GM18858 (cell line): Measurements from ENCODE around the gene CENPO.

Source experiments
- ATAC-seq: cut with Tn5 transposase; IDR thresholded peaks from one replicate; pipeline ENCODE4 v1.9.1; 2021; ENCODE audit not compliant: unreplicated experiment

Gene CENPO

DNA sequence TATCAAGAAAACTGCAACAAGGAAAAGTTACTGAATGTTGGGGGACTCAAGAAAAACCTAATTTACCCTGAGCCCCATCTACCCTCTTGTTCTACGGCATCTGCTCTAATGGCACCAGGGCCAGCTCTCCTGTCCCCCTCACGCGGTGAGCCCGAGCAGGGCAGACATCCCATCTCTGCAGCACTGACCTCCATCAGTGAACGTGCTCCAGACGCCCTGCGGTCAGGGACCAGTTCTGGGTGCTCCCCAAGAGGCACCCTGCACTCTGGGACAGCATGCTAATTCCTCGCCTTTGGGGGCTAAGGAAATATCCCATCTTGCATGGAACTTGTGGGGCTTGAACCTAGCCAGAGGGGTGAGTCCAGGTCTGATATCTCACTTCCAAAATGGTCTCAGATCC lies 43.0 kb downstream of the CENPO start:
- no peak for ATAC-seq

DNA sequence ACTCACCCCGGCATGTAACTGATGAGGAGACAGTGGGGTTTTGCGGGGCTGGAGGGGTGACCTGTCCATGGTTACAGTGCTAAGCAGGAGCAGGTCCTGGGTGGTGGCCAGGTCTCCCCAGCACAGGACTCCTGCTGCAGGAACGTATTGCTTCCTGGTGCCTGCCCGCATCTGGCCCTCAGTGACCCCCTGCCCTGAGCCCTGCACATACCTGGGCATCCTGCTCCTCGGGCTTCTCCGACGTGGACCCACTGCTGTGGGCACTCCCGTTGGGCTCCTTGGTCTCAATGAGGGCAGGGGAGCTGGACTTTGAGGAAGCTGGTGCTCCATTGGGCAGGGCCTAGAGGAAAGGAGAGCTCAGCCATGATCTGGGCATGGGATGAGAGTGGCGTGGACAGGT lies 43.5 kb downstream of the CENPO start:
- no peak for ATAC-seq

DNA sequence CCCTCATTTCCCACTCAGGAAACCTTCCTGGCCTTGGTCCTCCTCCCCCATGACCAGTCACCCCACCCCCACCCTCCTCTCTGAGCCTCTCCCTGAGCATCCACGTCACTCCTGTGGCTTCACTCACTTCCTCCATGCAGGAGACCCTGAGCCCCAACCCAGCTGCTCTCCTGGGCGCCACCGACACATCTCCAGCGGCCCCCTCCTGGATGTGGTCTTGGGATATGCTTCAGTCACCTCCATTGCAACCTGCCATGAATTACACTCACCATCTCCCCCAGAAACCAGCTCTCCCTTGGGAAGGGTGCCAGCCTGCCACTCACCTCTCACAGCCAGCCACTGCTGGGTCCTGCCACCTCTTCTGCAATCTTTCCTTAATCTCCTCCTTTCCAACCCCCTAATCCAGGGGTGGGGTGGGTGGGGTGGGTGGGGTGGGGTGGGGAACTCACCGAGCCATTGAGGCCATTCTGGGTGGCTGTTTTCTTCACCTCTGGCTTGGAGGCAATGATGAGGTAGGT lies 44.8 kb downstream of the CENPO start:
- no peak for ATAC-seq

DNA sequence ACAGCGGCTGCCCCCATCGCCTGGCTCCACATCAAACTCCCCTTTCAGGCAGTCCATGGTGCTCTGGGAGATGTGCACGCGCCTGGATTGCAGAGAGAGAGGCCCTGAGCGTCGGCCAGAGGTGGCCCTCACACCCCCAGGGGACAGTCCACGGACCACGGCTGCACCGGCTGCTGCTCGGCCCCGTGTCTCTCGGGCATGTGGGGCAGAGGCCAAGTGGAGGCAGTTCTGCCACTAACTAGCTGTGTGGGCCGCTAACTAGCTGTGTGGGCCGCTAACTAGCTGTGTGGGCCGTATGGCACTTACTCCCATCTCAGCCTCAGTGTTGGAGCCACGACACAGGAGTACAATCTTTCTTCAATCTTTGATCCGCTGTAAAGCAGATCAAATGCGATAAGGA lies 45.3 kb downstream of the CENPO start:
- ATAC-seq = no peak

DNA sequence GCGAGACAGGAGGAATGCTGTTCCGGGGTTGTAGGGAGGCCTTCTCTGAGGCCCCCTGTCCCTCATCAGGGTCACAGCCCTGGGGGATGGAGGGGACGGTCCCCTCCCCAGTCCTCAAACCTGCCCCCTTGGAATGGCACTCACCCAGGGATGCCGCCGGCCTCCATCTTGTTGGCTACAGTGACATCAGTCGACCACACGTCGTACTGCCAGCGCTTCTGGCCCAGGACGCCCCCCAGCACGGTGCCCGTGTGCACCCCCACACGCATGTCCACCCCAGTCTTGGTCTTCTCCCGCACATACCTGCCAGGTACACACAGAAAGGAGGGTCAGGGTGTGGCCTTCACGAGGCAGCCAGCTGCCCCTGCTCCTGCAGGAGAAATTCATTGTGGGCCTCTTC lies 46.5 kb downstream of the CENPO start:
- no peak for ATAC-seq

DNA sequence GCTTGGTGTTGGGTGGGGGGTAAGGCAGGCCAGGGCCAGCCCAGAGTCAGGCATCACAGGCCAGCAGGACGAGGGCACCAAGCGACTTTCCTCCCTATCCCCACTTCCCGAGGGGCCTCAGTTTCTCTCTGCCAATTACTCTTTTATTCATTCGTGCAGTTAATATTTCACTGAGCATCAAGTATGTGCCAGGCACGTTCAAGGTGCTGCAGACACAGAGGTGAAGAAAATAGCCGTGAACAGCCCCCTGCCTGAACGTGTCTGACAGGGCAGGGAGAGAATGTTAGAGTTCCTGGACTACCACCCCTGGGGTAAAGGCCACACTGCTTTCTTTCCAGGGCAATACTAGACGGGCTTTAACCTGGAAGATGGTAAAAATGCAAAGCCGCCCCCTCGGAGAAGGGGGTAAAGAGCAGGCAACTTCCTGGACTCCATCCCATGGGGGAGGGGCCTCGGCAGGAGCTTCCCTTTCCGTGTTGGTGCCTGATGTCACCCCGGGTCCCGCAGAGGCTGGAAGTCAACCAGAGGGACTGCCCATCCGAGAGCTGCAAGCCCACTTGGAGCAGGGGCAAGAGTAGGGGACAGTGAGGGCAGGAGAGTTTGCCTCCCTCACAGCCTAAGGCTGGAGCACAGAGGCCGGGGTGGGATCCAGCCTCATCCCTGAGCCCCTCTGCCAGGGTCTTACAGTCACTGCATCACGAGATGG lies 47.1 kb downstream of the CENPO start:
- no peak for ATAC-seq

DNA sequence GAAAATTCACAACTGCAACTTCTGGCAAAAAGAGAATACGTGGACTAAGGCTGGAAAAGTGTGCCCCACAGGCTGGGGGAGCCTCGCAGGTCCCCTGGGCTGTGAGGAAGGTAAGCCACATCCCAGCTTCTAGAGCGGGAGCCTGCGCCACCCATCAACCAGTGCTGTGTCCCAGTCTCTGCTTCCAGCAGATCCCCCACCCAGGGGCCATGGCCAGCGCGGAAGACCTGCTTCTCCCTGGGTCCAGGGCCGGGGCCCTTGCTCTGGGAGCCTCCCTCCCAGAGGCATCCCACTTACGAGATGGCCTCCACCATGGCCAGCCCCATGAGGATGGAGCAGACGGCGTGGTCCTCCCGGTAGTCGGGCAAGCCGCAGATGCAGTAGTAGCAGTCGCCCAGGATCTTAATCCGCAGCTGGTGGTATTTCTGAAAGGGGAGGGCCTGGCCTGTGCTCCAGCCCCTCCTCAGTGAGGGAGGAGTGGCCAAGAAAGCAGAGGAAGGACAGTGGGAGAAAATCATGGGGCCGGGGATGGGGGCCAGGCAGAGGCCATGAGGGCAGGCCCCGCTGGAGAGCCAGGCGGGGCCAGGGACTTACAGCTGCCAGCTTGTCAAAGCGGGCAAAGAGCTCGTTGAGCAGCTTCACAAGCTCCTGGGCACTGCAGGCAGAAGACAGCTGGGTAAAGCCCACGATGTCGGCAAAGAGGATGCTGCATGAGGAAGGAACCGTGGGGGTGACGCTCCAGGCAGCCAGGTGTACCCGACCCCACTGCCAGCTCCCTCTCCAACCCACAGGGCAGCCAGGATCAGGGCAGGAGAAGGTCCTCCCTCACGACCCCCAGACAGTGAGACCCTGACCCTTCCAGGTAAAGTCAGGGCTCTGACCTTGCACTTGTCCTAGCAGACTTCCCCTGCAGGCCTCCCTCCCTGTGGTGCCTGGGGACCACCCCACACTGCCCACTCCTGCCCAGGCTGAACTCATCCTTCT lies 48.0 kb downstream of the CENPO start:
- no peak for ATAC-seq

DNA sequence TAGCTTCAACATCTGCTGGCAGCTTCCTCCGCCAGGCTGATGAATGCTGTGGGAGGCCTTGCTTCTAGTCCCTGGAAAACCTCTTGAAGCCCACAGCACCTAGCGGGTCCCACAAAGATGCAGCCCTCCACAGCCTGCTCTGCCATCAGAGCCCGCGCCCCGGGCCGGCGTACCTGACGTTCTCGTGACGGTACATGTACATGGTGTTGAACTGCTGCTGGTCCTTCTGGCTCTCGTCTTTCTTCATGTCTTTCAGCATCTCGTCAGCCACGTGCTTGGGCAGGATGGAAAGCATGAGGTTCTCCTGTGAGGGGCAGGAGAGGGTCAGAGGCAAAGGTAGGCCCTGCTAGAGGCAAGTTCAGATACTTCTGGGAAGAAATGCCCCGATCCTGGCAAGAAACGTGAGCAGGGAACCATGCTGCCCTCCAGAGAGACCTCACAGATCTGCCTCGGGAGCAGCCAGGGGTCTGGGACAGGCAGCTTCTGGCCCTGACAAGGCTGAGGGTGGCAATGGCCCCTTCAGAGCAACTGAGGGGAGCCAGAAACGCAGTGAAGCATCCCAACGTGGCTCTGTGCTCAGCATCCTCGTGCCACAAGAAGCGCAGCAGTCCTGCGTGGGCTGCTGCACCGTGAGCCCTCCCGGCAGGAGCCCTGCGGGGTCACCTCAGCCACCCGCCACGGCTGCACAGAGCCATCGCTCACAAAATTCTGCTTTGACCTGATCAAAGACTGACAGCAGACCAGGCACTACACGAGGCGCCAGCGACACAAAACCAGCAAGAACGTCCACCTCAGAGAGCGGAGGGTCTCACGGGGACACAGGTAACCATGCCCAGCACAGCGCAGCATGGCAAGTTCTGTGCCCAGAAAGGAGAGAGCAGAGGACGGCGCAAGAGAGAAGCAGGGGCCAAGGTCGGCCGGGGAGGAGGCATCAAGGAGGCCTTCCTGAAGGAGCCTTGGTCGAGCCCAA lies 49.1 kb downstream of the CENPO start:
- no peak for ATAC-seq

DNA sequence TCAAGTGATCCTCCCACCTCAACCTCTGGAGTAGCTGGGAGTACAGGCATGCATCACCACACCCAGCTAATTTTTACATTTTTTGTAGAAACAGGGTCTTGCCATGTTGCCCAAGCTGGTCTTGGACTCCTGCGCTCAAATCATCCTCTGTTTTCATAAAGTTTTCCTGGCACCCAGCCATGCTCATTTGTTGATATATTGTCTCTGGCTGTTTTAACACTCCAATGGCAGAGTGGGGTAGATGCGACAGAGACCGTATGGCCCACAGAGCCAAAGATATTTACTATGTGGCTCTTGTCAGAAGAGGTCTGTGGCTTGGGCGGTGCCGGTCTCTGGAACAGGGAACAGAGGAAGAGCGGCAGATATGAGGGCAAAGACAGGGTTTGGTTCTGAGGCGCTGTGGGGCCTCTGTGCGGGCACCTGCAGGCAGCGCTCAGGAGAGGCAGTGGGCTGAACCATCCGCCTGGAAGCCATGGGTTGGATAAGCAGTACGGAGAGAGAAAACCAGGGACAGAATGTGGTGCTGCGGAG lies 50.2 kb downstream of the CENPO start:
- no peak for ATAC-seq

DNA sequence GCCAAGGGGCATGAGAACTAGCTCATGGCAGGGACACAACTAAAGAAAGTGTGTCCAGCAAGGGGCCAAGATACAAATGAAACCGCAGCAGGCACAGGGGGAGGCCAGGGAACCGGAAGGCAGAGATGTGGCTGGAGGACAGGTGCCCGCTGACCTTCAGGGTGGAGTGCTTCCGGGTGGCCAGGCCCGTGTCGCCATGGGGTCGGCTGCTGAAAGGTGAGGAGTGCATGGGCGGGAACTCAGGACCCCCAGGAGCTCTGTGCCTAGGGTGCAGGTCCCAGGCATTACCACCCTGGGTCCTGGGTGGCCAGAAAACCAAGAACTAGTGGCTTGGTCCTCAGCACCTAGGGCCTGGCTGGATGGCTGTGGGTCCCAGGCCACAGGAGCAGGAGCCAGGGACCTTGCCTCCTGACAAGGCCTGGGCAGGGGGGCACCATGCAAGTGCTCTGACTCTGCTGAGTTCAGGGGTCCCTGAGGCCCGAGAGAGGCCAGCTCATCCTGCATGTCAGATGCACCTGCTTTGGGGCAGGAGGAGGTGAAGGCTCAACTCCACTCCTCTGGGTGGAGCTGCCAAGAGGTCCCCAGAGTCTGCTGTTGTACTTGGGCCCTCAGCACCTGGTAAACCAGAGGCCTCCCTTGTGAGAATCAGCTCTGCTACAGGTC lies 50.9 kb downstream of the CENPO start:
- ATAC-seq = no peak

DNA sequence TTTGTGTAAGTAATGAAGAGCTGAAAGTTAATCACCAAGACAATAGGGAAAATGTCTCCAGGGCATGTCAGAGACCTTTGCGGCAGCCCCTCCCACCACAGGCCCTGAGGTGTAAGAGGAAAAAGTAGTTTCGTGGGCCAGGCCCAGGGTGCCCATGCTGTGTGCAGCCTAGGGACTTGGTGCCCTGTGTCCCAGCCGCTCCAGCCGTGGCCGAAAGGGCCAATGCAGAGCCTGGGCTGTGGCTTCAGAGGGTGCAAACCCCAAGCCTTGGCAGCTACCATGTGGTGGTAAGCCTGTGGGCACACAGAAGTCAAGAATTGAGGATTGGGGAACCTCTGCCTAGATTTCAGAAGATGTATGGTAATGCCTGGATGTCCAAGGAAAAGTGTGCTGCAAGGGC lies 52.5 kb downstream of the CENPO start:
- ATAC-seq = no peak

DNA sequence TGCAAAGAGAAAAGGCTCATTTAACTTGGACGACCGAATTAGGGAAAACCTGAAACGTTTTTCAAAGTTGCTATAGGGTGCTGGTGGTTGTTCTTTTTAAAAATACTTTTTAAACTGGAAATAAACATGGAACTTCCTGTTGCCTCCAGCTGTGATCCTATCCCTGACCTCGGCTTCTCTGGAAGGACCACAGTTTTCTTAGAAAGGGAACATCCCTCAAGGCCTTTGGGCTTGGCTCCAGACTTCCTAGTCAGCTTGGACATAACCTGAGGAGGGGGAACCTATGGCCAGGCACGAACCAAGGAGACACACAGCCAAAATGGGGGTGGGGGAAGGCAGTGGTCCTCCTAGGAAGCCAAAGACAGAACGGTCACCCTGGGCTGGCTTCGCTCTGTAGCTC lies 57.7 kb downstream of the CENPO start:
- ATAC-seq = no peak

DNA sequence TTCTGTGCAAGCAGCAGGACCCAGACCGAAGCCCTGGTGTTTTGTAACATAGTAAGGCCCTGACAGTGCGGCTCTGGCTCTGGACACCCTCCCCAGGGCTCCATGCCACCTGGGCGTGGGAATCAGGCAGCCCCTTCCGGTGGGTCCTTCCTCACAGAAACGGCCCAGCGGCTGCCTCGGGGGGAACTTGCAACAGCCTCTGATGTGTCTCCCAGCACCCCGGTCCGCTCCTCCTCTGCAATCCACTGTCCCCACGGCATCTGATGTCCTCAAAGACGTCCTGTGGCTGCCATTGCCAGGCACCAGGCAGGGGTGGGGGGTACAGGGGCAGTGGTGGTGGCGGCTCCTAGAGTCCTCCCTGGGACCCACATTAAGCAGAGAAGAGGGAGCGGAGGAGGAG lies 58.8 kb downstream of the CENPO start:
- no peak for ATAC-seq

DNA sequence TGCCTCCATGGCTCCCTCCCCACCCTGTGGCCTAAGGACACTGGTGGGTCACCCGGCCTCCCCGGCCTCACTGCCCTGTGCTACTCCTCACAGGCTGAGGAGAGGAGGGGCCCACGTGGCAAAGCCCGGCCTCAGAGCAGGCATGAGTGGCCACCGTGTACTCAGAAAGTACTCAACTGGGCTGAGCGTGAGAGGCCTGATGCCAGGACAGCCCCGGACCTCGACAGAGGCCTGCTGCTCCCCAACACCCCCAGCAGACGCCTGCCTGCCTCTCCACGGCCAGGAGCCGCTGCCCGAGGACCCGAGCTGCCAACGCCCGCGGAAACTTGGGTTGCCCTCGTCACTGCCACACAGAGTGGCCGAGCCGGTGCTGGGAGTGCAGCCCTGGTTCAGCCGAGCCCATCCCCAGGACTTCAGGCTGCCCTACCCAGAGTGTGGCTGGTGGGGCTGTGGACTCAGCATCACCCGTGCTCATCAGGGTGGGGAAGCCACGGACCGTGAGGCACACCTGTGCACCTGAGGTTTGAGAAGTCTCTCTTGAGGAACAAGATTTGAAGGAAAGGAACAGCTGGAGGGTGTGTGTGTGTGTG lies 59.3 kb downstream of the CENPO start:
- no peak for ATAC-seq

DNA sequence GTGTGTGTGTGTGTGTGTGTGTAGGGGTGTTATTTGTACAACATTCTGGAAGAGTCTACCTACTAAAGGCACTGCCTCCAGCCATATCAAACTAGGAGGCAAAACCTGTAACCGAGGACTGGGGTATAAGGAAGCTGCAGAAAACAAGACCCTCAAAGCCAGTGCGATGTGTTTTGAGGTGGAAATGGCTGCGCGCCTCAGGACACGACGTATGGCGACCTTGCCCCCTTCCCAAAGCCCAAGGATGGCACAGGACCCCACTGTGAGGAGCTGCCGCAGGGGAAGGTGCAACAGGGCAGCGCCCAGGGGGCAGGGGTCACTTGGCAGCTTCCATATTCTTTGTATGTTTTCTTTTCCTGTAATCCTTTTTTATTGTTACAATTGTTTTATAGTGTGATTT lies 59.8 kb downstream of the CENPO start:
- no peak for ATAC-seq

DNA sequence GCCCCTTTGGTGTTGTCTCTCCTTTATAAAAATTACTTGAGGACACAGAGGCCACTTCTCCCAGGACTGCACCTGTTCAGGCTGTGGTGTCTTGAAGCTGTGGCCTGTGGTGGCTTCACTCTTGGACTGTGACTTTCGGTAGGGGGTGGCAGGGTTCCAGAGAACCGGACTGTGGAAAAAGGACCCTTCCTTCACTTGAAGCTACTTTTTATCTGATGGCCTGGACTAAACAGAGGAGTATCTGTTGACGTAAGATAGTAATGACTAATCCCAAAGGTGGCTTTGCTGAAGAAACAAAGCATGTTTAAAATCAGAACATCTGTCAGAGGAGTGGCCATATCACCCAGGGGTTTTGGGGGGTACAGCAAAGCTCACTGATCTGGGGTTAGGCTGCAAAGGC lies 60.8 kb downstream of the CENPO start:
- no peak for ATAC-seq

DNA sequence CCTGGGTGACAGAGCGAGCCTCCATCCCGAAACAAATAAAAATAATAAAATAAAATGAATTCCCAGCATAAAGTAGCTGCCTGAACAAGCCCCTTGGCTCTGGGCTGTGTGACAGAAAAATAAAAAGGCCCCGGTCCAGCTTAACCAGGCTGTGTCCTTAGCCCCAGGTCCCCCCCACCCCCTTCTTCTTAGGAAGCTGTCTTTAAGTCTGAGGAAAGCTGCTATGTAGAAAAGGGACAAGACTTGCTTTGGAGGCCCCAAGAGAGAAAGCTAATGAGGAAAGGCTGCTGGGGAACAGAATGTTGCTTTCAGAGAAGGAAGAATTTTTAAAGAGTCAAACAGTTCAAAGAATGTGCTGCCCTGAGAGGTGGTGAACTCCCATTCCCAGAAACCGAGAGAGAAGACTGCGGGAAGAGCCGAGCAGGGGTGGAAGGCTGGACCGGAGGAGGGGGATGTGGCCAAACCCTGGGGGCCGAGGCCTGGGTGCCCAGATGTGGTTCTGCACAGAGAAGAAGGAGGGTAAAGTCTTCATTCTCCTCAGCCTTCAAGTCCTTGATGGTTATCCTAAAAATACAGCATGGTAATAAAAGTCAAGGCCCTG lies 61.9 kb downstream of the CENPO start:
- no peak for ATAC-seq

DNA sequence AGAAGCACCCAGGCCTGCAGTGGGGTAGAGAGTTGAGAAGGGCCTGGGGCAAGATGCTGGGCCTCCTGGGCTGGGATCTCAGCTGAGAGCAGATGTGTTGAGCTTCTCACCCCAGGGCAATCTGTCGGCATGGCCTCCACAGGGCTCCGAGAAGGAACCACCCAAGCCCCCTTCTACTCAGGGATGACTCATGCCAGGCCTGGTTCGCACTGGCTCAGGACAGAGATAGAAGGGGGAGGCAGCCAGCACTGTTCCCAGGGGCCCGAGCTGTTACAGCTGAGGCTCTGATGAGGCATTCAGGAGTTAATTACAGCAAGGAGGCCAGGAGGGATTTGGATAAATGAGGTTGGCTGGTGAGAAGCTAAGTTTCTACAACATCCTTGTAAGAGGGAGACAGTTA lies 62.5 kb downstream of the CENPO start:
- ATAC-seq = no peak

DNA sequence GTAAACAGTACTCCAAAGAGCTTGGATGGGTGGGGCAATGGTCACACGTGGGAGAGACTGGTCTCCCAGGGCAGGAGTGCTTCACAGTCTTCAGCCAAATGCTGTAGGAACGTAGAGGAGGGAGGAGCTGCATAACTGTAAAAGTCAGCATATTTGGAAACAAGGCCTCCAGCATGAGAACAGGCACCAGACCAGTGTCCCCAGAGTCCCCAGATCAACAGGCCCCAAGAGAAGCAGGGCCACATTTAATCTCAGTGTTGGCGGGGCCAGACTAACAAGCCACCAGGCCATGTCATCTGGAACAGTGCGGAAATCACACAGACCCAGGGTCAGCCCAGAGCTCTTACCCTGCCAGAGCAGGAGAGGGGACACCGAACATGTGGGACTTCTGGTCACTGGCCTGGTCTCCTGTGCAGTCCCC lies 63.6 kb downstream of the CENPO start:
- ATAC-seq = no peak
